HG03342 (cell line): ENCODE data around the gene YJU2.
"Not testable (repeated sequence)": the region's sequence is repeated elsewhere in the genome, so short reads cannot be mapped to it uniquely, and the experiment has no call there.

Experiments used
- ATAC-seq: cut with Tn5 transposase; IDR thresholded peaks from one replicate; pipeline ENCODE4 v1.9.1; 2021; ENCODE audit warnings: mild to moderate bottlenecking, moderate library complexity; ENCODE audit not compliant: unreplicated experiment

YJU2 gene

DNA sequence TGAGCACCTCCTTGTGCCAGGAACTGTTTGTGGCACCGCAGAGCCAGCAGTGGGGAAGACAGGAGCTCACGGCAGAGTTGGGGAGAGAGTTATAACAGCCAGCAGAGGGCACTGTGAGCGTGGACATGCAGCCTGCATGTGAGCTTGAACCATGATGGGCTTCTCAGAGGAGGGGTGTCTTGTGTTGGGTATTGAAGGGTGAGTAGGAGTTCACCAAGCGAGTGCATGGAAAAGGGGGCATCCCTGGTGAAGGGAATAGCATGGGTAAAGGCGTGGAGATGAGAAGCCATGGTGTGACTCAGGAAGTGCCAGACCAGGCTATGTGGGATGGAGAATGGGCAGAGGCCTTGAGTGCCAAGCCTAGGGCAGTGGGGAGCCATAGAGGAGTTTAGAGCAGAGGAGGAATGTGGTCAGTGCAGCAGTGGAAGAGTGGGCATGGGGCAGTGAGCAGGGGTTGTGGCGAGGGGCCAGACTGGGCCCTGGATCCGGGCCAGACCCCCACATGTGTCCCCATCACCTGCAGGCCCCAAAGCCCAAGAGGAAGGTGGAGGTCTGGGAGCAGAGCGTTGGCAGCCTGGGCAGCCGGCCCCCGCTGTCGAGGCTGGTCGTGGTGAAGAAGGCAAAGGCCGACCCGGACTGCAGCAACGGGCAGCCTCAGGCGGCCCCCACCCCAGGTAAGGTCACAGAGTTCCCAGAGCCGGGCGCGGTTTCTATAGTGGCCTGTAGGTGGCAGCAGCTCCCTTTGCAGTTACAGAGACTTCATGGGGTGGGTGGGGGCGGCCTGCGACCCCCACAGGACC lies 20.4 kb downstream of the YJU2 start:
- ATAC-seq = no peak

DNA sequence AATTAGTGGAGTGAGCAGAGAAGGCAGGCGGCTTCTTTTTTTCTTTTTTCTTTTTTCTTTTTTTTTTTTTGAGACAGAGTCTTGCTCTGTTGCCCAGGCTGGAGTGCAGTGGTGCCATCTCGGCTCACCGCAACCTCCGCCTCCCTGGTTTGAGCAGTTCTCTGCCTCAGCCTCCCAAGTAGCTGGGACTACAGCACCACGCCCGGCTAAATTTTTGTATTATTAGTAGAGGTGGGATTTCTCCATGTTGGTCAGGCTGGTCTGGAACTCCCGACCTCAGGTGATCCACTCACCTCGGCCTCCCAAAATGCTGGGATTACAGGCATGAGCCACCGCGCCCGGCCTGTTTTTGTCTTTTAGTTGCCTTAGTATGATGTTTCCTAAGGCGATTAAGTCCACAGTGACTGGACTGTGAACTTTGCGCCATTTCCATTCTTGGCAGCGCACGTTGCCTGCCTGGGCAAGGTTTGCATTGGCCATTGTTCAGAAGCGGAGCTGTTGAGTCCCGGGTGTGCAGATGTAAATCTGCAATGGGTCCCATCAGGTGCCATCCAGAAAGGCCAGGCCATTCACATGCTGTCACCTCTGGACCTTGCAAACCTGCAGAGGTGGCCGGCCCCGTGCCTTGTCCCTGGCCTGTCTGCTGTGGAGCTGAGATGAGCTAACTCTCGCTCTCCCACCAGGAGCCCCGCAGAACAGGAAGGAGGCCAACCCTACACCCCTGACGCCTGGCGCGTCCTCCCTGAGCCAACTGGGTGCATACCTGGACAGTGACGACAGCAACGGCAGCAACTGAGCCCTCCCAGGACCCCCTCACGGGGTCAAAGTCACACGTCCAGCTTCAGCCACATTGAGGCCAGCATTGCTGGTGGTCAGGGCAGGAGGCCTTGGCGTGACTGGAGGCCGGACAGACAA lies 21.3 kb downstream of the YJU2 start:
- no peak for ATAC-seq

DNA sequence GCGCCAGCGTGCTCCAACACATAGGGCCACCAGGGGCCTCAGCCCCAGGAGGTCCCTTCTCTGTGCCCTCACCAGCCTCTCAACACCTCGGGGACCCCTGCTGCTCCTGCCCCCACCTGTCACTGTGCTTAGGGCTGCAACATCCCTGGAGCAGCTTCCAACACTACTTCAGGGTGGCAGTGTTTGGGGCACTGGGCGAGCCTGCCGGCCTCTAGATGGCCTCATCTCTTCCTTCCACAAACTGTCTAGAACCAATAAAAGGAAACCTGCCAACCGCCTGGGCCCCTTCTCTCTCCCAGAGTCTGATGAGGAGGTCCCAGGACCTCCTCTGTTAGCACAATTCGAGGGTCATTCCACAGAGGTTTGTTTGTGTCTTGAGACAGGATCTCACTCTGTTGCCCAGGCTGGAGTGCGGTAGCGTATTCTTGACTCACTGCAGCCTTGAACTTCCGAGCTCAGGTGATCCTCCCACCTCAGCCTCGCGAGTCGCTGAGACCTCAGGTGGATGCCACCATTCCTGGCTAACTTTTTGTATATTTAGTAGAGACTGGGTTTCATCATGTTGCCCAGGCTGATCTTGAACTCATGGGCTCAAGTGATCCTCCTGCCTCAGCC lies 22.0 kb downstream of the YJU2 start:
- no peak for ATAC-seq

DNA sequence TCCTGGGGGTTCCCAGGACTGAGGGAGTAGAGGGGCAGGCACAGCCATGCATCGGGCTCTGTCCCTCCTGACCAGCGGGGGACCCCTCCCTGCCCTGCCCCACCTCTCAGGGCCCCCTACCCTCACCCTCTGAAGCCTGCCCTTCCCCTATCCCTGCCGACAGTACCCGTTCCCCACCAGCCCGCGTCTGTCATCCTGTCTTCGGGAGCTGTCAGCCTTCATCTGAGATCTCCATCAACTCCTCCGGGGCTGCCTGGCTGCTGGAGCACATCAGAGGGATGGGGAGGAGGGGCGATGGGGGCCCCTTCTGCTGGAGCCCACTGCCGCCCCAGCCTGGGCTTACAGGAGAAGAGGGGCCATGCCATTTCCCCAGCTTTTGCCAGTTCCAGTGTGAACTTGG lies 26.0 kb downstream of the YJU2 start:
- ATAC-seq = no peak

DNA sequence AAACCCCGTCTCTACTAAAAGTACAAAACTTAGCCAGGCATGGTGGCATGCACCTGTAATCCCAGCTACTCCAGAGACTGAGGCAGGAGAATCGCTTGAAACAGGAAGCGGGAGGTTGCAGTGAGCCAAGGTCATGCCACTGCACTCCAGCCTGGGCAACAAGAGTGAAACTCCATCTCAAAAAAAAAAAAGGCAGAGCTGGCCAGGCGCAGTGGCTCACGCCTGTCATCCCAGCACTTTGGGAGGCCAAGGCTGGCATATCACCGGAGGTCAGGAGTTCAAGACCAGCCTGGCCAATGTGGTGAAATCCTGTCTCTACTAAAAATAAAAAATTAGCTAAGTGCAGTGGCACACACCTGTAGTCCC lies 27.4 kb downstream of the YJU2 start:
- not testable (repeated sequence) for ATAC-seq

DNA sequence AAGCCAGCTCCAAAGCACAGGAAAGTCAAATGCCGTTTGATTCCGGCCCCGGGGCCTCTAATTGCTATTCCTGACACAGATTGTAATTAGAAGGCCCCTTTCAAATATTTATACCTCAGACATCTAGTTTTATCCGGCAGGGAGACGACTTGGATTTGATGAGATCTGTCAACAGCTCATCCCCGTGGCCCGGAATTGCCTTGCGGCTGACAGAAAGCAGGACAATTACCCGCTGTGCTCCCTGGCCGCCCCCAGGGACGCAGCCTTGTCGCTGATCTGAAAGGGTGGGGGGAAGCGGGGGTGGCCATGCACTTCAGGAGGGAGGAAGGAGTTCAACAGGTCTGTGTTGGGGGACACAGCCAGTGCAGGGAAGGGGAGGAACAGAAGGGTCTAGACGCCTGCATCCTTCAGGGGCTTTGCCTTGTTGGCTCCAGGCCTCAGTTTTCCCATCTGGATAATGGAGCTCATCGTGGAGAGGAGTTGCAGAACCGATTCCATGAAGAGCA lies 30.4 kb downstream of the YJU2 start:
- ATAC-seq = no peak

DNA sequence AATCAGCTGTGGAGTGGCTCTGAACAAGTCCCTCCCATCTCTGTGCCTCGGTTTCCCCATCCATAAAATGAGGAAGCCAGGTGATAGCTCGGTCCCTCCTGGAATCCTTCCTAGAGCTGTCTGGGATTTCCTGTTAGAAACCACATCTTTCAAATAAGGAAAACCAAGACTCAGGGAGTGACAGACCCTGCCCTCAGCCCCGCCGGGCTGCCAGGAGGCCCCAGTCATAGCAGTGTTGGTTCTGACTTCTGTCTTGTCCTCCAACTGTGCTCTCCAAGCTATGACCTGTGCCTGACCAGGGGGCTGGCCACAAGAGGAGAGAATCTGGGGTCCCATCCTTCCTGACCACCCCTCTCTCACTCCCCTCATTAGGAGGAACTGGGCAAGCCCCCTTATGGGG lies 31.1 kb downstream of the YJU2 start:
- no peak for ATAC-seq

DNA sequence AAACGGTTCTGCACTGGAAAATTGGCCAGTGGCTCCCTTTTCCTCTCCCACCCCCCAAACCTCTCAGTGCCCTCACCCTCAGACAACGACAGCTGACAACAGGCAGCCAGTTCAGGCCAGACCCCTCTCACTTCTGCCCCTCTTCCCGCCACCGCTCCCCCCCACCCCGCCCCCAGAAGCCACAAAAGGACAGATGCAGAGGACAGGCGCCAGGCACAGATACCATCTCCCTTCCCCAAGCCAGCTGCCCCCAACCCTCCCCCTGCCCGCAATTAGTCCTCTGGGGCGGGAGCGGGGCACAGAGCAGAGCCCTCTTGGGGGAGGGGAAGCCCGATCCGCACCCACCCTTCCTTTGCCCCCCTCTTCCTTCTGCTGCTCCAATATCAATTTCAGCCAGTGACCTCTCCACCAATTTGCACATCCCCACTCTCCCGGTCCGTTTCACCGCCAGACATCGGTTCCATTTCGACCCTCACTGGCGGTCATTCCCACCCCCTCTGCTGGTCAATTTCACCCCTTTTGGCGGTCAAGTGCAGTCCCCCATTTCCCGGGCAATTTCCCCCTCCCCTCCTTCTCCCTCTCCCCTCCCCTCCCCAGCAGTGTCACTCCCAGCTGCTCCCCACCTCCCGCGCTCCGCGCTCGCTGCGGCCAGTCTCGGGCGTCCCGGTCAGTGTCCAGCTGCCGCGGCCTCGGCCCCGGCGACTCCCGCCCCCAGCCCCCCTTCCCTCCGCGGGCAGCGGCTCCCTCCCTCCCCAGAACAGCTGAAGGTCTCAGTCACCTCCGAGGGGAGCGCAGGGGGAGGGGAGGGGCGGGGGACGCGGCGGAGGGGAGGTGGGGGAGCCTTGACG lies 31.8 kb downstream of the YJU2 start, which contains the start of gene SHD:
Gene SHD (plus strand): TSS at position 848 of the 848 bp plus-strand sequence. CDS start 798 bp downstream, outside the sequence.
- ATAC-seq = no peak

DNA sequence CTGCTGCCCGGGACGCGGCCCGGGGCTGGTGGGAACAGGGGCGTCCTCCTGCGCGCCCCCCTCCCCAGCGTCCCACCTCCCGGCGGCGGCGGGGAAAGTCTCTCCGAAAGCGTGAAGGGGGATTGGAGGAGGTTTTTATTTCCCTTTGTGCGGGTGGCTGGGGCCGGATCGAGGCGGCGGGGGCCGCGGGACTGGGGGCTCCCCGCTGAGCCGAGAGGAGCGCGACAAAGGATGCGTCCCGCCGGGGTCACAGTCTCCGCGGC lies 32.3 kb downstream of the YJU2 start:
- ATAC-seq = no peak

DNA sequence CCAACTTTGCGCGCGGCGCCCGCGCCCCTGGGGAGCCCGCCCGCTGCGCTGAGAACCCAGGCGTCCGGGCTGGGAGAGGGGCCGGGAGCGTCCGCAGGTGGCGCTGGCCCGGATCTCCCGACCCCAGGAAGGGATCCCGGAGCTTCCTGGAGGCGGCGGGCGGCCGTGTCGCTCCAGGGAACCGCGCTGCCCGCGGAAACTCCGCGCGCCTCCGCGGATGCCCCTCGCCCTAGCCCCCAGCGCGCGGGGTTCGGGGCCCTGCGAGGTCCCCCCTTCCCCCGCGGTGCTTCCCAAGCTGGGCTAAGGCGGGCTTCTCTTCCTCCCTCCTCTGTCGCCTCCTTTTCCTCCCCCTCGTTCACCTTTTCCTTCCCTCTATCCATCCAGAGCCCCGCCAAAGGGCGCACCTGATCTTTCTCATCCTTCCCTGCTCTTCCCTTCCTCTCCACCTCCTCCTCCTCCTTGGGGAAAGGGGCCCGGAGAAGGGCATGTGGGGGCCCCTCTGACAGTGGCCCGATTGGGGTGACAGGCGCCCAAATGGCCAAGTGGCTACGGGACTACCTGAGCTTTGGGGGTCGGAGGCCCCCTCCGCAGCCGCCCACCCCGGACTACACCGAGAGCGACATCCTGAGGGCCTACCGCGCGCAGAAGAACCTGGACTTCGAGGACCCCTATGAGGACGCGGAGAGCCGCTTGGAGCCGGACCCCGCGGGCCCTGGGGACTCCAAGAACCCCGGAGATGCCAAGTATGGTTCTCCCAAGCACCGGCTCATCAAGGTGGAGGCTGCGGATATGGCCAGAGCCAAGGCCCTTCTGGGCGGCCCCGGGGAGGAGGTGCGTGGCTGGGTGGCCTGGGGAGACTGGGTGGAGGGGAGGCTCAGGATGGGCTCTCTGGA lies 32.9 kb downstream of the YJU2 start:
- no peak for ATAC-seq

DNA sequence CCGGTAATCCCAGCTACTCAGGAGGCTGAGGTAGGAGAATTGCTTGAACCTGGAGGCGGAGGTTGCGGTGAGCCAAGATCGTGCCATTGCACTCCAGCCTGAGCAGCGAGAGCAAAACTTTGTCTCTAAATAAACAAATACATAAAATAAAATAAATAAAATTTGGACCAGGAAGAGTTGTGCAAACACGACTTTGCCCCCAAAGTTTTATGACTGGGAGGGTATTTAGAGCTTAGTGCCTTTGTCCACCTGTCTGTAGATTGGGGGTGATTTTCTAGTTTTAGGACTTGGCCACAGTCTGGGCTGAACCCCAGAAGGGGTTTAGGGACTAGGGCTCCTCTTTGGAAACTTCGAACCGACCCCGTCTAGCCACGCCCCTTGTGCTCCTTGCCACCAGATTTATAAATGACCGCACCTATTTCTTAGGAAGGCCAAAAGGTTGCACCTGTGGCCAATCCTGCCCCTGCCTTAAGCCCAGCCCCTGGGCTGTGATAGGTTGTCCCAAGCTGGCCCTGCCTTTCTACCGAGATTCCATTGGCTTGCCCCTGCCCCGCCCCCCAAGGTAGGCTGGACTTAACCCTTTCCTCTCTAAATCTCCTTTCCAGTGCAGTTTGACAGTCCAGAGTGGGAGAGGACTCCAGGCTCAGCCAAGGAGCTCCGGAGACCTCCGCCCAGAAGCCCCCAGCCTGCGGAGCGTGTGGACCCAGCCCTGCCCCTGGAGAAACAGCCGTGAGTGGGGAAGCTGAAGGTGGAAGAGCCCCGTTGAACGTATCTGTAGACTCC lies 37.5 kb downstream of the YJU2 start:
- ATAC-seq = no peak

DNA sequence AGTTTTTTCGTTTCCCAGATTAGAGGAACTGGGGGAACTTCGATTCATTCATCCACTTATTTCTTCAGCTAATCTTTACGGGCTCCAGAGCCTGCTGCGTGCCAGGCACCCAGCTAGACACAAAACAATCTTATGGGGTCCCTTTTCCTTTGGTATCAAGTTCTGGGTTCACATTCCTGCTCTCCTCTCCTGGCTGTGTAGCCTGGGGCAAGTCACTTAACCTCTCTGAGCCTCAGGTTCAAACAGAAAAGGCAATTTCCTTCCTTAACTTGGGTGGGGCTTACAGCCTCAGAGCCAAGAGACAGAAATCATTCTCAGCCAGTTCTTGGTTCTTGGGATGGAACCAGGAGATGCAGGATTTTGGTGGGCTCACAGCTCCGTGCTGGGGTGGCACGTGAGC lies 38.1 kb downstream of the YJU2 start:
- ATAC-seq = no peak

DNA sequence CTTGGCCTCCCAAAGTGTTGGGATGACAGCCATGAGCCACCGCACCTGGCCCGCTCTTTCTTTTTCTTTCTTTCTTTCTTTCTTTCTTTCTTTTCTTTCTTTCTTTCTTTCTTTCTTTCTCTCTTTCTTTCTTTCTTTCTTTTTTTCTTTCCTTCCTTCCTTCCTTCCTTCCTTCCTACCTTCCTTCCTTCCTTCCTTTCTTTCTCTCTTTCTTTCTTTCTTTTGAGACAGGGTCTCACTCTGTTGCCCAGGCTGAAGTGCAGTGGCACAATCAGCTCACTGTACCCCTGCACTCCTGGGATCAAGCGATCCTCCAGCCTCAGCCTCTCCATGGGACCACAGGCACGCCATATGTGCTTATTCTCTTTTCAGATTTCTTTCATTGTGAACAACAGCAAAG lies 39.3 kb downstream of the YJU2 start:
- not testable (repeated sequence) for ATAC-seq

DNA sequence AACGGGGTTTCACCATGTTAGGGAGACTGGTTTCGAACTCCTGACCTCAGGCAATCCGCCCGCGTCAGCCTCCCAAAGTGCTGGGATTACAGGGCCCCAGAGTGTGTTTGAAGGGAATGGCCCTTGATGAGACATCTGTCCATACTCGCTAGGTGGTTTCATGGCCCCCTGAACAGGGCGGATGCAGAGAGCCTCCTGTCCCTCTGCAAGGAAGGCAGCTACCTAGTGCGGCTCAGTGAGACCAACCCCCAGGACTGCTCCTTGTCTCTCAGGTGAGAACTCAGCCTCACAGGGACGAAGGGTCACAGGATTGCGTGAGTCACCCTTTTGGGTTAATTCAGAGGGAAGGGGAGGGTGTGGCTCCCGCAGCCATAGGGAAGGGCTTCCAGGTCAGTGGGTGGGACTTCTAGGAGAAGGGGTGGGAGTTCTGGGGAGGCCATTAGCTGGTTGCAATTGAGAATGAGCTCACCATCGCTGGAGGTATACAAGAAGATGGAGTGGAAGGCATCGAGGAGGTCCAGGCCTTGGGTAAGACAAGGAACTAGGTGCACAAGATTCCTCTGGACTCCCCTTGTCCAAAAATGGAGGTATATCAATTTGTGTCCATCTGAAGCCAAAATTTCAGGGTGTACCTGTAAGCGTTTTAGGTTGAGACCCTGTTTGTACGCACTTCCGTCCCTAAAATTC lies 41.4 kb downstream of the YJU2 start:
- ATAC-seq = no peak

DNA sequence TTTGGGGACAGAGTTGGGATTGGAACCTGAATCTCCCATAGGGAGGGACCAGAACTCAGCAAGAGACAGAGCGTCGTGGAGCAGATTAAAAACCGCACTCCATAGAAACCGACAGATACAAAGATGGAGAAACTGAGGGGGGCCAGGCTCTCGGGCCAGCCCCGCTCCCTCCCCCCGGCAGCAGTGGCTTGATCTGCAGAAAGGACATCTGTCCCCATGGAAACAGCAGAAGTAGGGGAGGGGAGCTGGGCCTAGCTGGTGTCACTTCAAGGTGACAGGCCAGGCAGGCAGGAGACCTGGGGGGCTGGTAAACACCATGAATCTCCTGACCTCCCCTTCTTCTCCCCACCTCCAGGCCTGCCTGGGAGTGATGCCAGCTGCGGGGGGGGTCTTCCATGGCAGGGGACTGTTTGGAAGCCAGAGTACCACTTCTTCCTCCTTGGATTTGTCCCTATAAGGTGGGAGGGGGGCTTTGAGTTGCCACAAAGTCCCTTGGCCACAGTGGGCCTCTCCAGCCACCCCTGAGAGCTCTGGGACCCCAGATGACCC lies 44.4 kb downstream of the YJU2 start:
- no peak for ATAC-seq

DNA sequence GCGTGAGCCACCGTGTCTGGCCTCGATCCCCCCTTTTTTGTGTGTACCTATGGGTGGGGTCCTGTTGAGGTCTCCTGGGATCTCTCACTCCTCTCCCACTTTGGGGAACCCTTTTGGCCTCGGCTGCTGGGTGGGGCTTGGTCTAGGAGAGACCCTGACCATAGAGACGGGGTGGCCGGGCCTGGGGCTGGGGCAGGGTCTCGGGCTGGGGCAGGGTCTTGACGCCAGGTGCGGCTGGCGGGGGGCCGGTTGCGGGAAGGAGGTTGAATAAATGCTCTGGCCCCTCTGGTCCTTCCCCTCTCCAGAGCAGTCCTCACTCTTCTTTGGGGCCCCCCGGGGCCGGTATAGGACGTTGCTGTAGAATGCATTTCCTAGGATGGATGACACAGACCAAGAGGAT lies 45.6 kb downstream of the YJU2 start:
- ATAC-seq = no peak

DNA sequence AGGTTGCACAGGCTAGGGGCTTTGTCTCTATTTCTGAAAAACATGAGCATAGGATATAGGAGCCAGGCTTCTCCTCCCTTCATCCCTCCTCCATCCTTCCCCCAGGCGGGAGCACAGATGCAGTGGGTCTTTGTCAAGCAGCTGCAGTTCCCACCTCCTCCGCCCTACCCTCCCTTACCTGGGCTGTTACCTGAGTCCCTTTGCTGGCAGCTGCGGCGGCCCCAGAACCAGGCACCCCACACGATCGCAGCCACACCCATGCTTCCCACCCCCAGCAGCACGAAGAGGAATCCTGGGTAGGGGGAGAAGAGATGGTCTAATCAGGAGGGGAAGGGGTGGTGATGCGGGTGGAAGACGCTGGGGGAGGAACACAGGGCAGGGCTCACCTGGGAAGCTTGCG lies 47.5 kb downstream of the YJU2 start:
- no peak for ATAC-seq
